Epithelial cell of proximal tubule (primary cell): ENCODE data around the gene COG5. TPM values are rescaled to one million over a fixed set of nuclear protein-coding genes. Genes with fewer than 3 reads are reported as not detected.

Experiments used
- DNase-seq: peaks from one replicate; pipeline ENCODE4 v3.0.0-alpha.2; 2011; ENCODE audit warnings: low read depth
- H3K4me3 ChIP-seq: 2 replicates; pipeline ENCODE4 v1.5.1; 2011; ENCODE audit warnings: low read depth, mild to moderate bottlenecking, low read length
- total RNA-seq: library from RNA; depleted of rRNA; stranded (reverse); fragments of >200 nt; gene quantifications from 2 replicates; pipeline ENCODE4 v1.2.3, GENCODE V29; 2015
- TF ChIP-seq, protein P1 (sequence below): conservative IDR thresholded peaks from 2 replicates; pipeline ENCODE4 v1.5.1; 2012; ENCODE audit warnings: low read depth, mild to moderate bottlenecking, low read length

COG5 gene
- total RNA-seq, 1 donor from 2014 or later = 31.4 TPM

- TF ChIP-seq, protein P1, sequence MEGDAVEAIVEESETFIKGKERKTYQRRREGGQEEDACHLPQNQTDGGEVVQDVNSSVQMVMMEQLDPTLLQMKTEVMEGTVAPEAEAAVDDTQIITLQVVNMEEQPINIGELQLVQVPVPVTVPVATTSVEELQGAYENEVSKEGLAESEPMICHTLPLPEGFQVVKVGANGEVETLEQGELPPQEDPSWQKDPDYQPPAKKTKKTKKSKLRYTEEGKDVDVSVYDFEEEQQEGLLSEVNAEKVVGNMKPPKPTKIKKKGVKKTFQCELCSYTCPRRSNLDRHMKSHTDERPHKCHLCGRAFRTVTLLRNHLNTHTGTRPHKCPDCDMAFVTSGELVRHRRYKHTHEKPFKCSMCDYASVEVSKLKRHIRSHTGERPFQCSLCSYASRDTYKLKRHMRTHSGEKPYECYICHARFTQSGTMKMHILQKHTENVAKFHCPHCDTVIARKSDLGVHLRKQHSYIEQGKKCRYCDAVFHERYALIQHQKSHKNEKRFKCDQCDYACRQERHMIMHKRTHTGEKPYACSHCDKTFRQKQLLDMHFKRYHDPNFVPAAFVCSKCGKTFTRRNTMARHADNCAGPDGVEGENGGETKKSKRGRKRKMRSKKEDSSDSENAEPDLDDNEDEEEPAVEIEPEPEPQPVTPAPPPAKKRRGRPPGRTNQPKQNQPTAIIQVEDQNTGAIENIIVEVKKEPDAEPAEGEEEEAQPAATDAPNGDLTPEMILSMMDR = no peak
- no peak for DNase-seq
- no peak overlapping the region for H3K4me3 ChIP-seq
These were observed 408.9 kb downstream of the COG5 start for GRCh38 chr7:107154826-107155225.

DNA sequence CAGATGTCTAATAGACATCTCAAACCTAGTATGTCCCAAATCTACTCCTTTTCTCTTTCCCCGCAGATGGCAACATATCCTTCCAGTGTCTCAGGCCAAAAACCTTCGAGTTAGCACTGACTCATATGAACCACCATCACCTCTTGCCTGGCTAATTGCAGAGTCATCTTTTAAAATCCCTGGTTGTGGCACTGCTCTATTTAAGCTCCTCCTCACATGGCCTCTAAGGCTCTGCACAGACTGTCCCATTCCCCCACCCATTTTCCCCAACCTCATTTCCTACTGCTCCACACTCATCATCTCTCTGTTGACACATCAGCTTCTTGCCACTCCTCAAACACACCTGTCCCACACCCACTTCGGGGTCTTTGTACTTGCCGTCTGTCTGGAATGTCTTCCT, 411.7 kb downstream of the COG5 start:
- TF ChIP-seq, protein P1 = peak; percentile 43
- no peak overlapping the region for H3K4me3 ChIP-seq
- no peak for DNase-seq

Other genes starting within 250 kb of the COG5 start
- gene GPR22, start 93.9 kb downstream of the COG5 start, total RNA-seq = not detected in 2 replicates
- gene DUS4L, start 51 bp upstream of the COG5 start, total RNA-seq = 10.5 and 14.2 TPM in 2 replicates
- gene BCAP29, start 16.3 kb upstream of the COG5 start, total RNA-seq = 53.9 and 73.5 TPM in 2 replicates
- 0.35 and 0.43 TPM in 2 replicates for gene SLC26A4, start 96.9 kb upstream of the COG5 start, total RNA-seq
- gene CBLL1, start 180.2 kb upstream of the COG5 start, total RNA-seq = 21.3 and 26.0 TPM in 2 replicates
- not detected in 2 replicates for gene SLC26A3, start 239.3 kb upstream of the COG5 start, total RNA-seq